Stimulated activated CD8-positive, alpha-beta memory T cell treated with anti-CD3 and anti-CD28 coated beads, Interleukin-15, amount 100 ng/mL, for 4 hours (primary cell): ENCODE measurements around the gene BTBD6.
"Not testable (repeated sequence)": the region's sequence is repeated elsewhere in the genome, so short reads cannot be mapped to it uniquely, and the experiment has no call there.

ENCODE experiments used
- DNase-seq, 2 donors: peaks; one replicate each; pipeline ENCODE4 v3.0.0-alpha.2; 2020; ENCODE audit warnings: low read depth in 2 of 2

Gene BTBD6

GRCh38 chr14:105294142-105294597 is 45.8 kb downstream of the BTBD6 start:
- no peak for DNase-seq

- DNase-seq: not testable (repeated sequence)
These were observed 49.0 kb downstream of the BTBD6 start for GRCh38 chr14:105297311-105297710.

GRCh38 chr14:105299654-105300541 is 51.6 kb downstream of the BTBD6 start:
- DNase-seq: no peak
